Loucy (cell line): ENCODE measurements around the gene ALB.

ENCODE experiments used
- CTCF ChIP-seq: fragments of 200-600 bp; sonication (generic); conservative IDR thresholded peaks from 2 replicates; pipeline ENCODE4 v1.5.1; 2014; ENCODE audit warnings: mild to moderate bottlenecking, antibody characterized with exemption, low read length
- EZH2phosphoT487 ChIP-seq: fragments of 200-600 bp; IDR thresholded peaks from 2 replicates; pipeline ENCODE4 v1.6.1; 2018; ENCODE audit warnings: antibody characterized with exemption, mild to moderate bottlenecking, moderate library complexity, borderline replicate concordance

- TF ChIP-seq CTCF (no peak), EZH2phosphoT487 (no peak)
Measured at GRCh38 chr4:73417973-73418372, 13.9 kb downstream of the ALB start.
